Cerebellar nuclear complex (tissue), 1 donor: ENCODE measurements around the gene KCTD3.
A peak's percentile ranks its signal among the peaks of the same experiment; 100 is the strongest.

Source experiments
- DNase-seq, 2 experiments: peaks; one replicate each; lab custom pipeline; 2025; lab: John Stamatoyannopoulos, UW

The KCTD3 gene

DNA sequence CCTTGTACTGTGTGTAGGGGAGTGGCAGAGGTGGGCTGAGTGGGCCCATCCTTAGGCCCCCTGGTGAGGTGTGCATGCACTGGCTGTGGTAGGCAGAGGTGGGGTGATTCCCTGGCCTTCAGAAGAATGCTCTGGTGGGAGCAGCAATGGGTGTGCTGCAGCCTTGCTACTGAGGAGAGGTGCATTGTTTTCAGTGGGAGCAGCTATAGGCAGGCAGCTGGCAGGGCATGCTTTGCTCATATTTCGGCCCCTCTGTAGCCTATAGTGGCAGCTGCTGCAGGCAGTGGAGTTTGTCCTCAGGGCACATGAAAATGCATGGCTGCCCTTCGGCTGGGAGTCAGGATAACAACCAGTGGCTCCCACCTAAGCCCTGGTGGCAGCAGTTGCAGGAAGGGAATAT is 10.1 kb upstream of the KCTD3 start:
- no peak for DNase-seq

DNA sequence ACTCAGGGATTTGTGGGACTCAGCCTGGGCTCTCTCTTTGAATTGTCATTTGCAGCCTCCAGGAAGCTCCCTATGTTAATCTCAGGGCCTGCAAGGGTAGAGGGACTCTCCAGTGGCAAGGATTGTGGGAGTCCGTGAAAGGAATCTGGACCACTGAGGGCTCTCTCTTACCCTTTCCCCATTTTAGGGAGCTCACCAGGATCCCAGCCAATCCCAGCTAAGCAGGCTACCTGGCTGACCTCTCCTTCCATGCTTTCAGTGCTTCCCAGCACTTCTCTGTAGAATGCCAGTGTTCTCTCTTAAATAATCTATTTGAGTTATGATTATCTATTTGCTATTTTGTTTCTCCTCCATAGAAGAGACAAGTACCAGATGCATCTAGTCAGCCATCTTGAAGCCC is 9.6 kb upstream of the KCTD3 start:
- DNase-seq, result no peak

DNA sequence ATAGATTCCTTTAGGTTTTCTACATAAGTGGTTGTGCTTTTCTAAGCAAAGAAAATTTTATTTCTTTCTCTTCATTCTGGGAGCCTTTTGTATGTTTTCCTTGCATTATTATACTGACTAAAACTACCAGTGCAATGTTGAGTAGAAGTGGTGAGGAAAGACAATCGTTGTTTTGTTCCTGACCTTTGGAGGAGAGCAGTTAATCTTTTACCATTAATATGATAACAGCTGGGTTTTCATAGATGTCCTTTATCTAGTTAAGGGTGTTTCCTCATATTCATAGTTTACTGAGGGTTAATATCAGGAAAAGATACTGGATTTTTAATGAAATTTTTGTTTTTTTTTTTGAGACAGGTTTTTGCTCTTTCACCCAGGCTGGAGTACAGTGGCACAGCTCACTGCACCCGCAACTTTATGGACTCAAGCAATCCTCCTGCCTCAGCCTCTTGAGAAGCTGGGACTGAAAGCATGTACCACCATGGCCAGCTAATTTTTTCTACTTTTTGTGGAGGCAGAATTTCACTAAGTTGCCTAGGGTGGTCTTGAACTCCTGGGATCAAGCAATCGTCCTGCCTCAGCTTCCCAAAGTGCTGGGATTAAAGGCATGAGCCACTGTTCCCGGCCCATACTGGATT is 9.0 kb upstream of the KCTD3 start:
- DNase-seq, result no peak

DNA sequence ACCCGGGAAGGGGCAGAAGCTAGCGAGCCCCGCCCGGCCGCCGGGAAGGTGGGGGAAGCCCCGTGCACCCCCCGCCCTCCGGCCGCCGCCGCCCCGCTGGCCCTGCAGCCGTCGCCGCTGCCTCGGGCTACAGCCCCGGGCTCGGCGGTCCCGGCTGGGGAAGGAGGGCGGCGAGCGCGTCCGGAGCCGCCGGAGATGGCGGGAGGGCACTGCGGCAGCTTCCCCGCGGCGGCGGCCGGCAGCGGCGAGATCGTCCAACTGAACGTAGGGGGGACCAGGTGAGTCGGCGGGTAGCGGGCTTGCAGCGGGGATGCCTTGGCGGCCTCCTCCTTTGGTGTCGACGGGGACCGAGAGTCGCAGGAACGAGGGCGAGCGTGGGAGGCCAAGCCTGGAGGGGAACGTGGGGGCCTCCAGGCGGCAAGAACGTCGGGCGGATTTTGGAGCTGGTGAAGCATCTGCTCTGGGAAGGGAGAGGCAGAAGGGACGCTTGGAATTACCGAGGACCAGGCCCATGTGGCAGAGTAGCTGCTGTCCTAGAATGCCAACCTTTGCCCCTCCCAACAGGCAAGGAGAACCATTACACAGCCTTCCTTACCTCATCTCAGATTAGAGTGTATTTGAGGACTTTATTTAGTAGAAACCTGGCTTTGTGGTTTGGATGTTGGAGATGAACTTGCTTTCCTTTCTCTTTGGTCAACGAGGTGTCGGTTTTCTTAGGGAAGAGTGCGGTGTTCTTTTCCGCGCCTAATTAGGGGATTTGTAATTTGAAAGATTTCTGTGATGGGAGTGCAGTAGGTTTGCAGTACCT is 591 bp downstream of the KCTD3 start:
- DNase-seq, result peak in 1 of 2 experiments; percentile 35

DNA sequence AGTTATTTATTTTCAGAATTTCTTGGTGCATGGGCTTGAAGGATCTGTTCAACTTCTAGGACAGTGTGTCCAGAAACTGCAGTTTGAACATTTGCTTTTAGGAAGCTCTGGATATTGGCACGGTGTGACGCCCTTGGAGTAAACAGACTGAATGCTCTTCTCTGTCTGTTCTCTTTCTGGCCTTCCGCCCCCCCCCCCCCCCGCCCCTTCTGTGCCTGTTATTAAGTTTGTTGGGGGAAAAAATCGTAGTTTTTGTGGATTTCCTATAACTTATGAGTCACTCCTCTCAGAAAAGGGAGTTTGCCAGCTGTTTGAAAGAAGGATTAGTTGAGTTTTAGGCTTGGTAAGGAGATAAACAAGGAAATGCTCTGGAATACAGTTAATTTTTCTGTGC is 1.2 kb downstream of the KCTD3 start:
- no peak for DNase-seq

DNA sequence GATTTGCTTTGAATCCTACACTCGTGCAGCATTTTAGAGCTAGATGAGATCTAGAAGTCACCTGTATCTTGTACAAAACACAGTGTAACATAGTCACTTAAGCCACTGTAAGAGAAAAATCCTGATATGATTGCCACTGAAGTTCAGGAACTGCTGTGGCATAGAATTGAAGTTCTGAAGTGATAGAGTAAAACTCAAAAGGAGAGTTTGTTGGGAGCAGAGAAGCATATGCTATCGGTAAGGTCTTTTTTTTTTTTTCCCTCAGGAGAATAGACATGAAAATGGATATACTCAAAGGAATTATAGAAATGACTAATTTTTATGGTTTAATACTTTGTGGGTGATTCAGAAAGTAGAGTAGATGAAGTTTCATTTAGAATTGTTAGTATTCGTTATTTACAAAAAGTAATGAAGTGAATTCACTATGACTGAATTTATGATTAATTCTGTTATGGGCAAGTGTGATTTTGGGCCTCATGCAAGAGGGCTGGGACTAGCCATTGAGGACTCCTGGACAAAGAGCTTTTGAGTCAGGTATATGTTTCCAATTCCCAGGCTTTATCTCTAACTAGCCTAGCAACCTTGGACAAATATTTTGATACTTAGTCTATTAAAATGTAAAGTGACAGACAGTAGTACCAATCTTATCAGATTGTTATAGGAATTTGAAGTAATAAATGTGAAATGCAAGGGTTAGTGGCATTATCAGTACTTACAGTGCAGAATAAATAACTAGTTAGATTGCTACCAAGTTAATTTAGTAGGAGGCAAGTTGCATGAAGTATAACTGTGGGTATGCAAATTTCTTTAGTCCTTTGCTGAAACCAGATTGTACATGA is 3.1 kb downstream of the KCTD3 start:
- DNase-seq, result no peak

DNA sequence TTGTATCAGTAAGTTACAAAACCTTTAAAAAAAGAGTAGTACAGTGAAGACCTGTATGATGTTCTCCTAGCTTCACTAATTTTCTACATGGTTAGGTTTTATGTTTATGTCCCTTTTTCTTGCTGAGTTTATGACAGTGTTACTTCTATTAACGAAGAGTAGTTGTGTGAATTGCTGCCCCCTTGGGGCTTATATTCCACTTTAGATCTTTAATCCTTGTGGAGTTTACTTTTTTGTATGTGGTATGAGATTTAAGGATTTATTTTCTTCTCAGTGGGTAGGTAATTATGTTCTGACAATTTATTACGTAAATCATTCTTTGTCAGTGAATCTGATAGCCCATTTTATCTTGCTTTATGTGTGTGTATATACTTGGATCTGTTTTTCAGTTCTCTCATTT is 14.8 kb downstream of the KCTD3 start:
- DNase-seq, result no peak

DNA sequence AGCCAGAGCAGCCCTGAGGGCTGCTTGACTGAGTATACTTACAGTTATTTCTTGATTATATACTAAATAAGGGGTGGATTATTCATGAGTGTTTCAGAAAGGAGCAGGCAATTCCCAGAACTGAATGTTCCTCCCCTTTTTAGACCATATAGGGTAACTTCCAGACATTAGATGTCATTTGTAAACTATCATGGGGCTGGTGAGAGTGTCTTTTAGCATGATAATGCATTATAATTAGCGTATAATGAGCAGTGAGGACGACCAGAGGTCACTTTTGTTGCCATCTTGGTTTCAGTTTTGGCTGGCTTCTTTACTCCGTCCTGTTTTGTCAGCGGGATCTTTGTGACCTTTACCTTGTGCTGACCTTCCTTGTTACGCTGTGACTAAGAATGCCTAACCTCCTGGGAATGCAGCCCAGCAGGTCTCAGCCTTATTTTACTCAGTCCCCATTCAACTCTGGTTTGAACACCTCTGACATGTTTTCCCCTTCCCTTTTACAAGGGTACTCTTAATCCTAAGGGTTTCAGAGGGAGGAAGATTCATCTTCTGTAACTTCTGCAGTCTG is 16.2 kb downstream of the KCTD3 start:
- DNase-seq, result no peak

DNA sequence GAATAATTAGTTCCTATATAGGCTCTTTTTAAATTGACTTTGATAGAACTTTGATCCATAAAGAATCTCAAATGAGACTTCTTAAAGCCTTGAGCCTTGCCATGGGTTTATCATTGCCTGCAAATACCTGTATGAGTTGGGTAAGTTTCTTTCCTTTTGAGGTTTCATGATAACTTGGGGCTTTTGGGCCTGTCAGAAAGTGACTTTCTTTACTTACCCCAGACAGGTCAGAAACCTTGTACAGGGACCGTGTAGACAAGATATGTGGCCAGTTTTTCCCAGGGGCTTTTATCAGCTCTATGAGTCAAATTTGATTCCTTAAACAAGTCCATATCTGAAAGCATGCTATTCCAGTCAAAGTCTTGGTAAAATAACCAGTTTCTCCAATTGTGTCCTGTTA is 17.3 kb downstream of the KCTD3 start:
- DNase-seq, result no peak

DNA sequence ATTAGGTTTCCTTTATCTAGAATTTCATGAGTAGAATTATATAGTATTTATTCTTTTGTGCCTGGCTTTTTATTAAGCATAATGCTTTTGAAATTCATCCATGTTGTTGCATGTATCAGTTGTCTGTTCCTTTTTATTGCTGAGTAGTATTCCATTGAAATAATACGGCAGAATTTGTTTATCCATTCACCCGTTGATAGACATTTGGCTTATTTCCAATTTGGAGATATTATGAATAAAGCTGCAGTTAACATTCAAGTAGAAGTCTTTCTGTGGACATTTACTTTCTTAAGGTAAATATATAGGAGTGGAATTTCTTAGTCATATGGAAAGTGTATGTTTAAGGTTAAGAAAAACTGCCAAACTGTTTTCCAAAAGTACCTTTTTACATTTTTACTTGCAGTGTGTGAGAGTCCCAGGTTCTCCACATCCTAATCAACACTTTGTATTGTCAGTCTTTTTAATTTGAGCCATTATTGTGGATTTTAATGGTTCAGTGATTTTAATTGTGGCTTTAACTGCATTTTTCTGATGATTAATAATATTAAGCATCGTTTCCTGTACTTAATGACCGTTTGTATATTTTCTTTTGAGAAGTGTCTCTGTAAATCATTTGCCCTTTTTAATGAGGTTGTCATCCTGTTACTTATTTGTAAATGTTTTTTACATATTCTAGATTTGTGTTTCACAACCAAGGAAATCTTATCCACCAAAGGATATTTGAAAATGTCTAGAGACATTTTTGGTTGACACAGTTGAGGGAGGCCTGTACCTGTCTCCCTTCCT is 22.7 kb downstream of the KCTD3 start:
- no peak for DNase-seq

DNA sequence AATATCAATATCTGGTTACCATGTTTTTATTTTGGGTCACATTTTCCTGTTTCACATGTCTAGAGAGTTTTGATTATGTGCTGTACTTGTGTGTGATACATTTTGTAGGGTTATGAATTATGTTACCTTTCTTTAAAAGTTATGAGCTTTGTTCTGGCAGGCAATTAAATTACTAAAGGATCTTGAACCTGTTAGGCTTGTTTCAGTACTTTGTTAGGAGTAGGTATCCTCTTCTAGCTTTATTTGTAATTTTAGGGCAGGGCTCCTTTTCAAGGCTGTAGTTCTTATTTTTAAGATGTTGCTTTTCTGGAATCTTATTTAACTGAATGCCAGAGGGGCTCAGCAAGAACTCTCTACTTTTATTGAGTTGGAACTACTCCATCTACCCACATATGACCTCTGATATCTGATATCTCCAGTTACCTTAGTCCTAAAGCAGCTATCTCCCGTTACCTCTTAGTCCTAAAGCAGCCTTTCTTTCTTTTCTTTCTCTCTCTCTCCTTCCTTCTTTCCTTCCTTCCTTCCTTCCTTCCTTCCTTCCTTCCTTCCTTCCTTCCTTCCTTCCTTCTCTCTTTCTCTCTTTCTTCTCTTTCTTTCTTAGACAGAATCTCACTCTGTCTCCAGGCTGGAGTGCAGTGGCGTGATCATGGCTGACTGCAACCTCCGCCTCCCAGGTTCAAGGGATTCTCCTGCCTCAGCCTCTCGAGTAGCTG is 23.8 kb downstream of the KCTD3 start:
- no peak for DNase-seq

DNA sequence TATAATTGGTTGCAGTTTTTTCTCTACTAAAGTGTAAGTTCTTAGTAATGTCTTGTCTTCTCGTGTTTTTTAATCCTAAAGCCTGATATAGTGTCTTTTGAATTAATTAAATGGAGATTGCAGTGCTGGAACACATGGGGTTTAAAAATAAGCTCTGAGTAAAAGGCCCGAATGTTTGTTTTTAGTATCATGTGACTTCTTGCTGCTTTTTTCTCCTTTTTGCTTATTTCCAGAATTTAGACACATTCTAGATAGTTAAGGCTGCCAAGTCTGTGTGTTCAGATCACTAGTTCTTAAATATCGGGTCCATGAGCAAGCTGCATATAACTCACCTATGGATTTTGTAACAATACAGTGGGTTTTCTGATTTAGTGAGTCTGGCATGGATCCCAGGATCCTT is 27.5 kb downstream of the KCTD3 start:
- no peak for DNase-seq

DNA sequence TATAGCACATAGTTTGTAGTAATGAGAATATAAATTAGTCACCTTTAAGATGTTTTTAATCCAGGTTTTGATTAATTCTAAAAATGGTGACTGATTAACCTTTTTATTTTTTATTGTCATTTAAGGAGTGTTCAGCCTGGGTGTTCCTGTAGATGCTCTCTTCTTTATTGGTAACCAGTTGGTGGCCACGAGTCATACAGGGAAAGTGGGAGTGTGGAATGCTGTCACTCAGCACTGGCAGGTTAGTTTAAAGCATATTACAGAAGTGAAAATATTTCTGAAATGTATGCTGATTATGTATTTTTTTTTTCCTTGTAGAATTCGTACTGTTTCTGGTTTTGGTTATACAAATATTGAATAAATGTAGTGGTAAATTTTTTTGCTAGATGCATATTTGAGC is 28.1 kb downstream of the KCTD3 start:
- DNase-seq, result no peak

DNA sequence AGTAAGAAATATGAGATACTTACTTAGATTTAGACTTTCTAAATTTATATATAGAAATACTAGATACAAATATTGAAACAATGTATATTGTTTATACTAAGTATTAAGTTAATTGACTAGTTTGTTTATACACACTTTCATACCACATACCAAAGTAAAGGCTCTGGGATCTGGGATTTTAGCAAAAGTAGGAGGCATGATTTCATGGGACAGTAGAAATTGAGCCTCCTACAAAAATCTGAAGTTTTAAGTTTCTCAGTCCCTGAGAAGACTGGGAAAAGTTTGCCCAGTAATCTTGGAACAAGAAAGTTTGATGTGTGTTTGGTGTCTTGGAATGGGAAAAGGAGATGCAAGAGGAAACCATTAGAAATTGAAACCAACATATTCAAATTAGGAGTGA is 30.9 kb downstream of the KCTD3 start:
- DNase-seq, result no peak

DNA sequence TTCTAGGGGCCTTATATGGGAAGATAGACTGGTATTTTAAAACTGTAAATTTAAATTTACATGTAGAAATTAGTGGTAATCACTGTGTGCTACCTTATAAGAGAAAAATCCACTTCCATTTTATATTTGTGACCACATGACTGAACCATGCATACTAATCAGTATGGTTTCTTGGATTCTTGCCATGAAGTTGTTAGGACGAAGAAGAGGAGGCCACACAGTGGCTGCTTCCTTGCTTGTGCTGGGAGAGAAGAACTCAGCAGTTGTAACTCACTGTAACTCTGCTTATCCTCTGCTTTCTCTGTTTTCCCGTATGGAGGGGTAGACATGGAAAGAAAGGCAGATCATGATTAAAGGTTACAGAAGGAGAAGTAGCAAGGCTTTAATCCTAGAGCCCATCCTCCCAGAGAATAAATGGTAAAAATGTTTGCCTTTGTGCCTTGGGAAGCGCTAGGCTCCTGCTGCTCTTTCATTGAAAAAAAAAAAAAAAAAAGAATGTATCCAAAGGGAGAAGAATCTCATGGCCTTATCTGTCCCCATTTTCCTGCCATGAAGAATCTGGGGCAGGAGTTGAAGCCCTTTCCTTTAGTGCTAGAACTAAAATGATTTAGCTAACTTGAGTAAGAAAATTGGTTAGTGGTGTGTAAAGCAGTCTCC is 32.4 kb downstream of the KCTD3 start:
- no peak for DNase-seq

DNA sequence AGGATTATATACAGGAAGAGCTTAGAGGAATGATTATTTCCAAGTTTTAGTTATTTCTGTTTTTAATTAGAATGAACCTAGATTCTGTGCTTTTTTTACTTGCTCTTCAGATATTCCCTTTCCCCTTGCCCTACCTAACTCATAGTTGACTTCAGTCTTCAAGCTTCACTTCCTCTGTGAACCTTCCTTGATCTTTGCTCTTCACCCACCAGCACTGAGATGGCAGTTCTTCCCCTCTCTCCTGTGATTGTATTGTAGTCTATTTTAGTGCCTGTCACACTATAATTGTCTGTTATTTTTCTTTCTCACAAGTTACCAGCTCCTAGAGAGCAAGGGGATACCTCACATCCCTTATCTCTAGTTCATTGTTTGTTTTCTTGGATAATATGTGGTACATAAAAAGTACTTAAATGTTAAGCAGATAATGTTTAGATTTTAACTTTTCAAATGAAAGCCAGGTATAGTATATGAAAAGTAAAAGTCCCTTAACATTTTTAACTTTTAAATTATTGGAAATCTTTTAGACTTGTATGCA is 33.2 kb downstream of the KCTD3 start:
- DNase-seq, result no peak

DNA sequence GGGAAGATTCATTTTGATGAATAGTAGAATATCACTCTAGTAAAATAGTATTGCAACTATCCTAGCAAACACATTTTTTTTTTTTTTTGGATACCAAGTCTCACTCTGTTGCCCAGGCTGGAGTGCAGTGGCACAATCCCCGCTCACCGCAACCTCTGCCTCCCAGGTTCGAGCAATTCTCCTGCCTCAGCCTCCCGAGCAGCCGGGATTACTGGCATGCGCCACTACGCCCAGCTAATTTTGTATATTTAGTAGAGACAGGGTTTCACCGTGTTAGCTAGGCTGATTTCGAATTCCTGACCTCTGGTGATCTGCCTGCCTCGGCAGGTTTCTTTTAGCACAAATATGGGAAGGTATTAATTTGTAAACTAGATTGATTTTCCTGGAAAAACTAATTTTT is 33.8 kb downstream of the KCTD3 start:
- DNase-seq, result no peak

DNA sequence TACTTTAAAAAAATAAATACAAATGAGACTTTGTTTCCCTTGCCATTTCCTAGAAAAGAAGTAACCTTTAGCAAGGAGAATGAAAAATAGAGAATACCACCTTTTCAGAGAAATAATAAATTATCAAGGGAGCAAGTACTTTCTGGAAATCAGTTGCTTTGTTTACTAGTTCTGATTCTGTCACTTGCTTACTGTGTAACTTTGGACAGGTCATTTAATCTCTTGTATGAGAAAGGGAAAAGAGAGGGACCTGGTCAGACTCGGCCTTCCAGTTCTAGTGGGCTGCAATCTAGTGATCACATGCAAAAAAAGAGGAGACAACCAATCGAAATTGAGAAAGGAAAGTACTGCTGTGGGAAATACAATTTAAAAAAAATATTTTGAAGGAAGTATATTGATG is 34.2 kb downstream of the KCTD3 start:
- DNase-seq, result no peak

DNA sequence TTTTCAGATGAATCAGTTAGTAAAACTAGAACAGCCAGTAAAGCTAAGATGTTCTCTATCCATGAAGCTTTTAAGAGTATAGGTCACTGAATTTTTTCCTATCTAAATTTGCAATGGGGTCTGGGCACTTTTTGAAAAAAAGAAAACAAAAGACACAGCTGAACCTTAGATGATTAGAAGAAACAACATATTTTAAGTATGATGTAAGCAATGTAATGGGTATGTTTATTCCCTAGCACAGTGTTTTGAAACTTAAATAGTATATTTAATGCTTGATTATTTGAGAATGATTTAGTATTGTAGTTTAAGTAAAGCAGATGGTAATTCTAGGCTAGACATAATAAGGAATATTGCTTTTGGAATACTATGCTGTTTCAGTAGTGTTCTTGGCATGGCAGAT is 36.2 kb downstream of the KCTD3 start:
- DNase-seq, result no peak

DNA sequence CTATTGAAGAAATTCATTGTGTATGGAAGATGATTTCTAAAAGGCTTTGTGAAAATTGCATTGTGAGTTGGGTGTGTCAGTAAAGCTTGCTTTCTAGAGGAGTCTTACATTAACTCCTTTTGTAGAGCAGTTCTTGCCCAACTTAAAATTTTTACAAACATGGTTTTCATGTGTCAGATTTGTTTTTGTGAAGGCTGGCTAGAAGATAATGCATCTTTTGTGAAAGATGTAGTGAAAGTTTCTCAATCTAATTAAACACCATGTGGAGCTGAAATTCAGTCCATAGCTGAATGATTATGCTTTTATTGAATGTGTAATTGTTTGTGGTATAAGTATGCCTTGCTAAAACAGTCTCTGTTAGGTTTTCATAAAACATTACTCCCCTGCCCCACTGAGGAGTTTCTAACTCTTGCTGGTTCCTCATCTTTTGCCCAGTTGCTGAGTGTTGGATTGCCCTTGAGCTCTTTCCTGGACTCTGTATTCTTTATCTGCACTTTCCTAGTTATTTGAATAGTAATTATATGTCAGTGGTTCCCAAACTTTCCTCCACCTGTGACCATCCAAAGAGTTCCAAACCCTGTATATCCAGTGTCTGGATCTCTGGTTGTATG is 38.0 kb downstream of the KCTD3 start:
- DNase-seq, result no peak
